ENCODE results near the gene NME5. TPM values are rescaled to one million over a fixed set of nuclear protein-coding genes. Genes with fewer than 3 reads are reported as not detected.

NME5 gene
- total and polyA plus RNA-seq, 2 of the 8 experiments (the other 6 are each of a cell fraction or from before 2014, with no cell fraction given), result 0.48 to 0.89 TPM

DNA sequence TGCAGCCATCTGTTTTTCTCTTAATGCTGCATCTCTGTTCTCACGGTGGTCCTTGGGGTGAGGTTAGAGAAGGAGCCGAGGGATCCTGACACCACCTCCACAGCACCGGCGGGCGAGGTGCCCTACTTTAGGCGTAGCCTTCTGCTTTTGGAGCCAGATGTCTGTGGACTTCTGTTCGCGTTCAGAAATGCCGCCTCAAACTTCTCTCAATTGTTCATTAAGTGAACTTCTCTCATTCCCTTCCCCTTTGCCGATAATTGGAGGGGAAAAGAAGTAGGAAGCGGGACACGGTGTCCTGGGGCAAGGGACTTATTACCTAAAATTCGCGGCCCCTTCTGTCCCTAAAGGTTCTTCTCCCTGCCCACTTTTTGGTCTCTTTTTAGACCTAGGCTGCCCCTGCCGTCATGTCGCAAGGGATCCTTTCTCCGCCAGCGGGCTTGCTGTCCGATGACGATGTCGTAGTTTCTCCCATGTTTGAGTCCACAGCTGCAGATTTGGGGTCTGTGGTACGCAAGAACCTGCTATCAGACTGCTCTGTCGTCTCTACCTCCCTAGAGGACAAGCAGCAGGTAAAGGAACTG lies 40.1 kb upstream of the NME5 start (continued):
- TF ChIP-seq, protein P1, sequence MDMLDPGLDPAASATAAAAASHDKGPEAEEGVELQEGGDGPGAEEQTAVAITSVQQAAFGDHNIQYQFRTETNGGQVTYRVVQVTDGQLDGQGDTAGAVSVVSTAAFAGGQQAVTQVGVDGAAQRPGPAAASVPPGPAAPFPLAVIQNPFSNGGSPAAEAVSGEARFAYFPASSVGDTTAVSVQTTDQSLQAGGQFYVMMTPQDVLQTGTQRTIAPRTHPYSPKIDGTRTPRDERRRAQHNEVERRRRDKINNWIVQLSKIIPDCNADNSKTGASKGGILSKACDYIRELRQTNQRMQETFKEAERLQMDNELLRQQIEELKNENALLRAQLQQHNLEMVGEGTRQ (IDR thresholded peaks at IDR 0.05; ENCODE audit: low read length), result no peak
- TF ChIP-seq SAP30 (IDR thresholded peaks at IDR 0.05; ENCODE audit: insufficient read depth, insufficient replicate concordance, low read length), result peak; percentile 45
- no peak for TF ChIP-seq MAFK (IDR thresholded peaks at IDR 0.05; ENCODE audit: low read depth, low read length)

Measured in H1 (cell line).